ENCODE results near the gene TTC33. TPM values are rescaled to one million over a fixed set of nuclear protein-coding genes. Genes with fewer than 3 reads are reported as not detected.

TTC33 gene
- total RNA-seq, 1 donor from 2014 or later, result 18.5 TPM

GRCh38 chr5:40495237-40495635, 260.5 kb downstream of the TTC33 start:
- no peak overlapping the region for H3K4me3 Mint-ChIP-seq
- no peak for DNase-seq (ENCODE audit: low read depth, low spot score)
- H3K27ac Mint-ChIP-seq (ENCODE audit: unreplicated experiment), result no peak overlapping the region
- no peaks in the 10 kb centered on the region for H3K36me3 Mint-ChIP-seq (ENCODE audit: low read depth)
- H3K9me3 Mint-ChIP-seq, result no peaks in the 10 kb centered on the region
- no peaks in the 10 kb centered on the region for H3K4me1 Mint-ChIP-seq
- H3K27me3 Mint-ChIP-seq (ENCODE audit: low read depth), result no peaks in the 10 kb centered on the region
- TF ChIP-seq CTCF (conservative IDR thresholded peaks at IDR 0.05), result no peak

GRCh38 chr5:40494631-40495236, 261.0 kb downstream of the TTC33 start:
- no peaks in the 10 kb centered on the region for H3K27me3 Mint-ChIP-seq (ENCODE audit: low read depth)
- no peak for TF ChIP-seq CTCF (conservative IDR thresholded peaks at IDR 0.05)
- no peak overlapping the region for H3K27ac Mint-ChIP-seq (ENCODE audit: unreplicated experiment)
- no peaks in the 10 kb centered on the region for H3K36me3 Mint-ChIP-seq (ENCODE audit: low read depth)
- H3K4me1 Mint-ChIP-seq, result no peaks in the 10 kb centered on the region
- H3K4me3 Mint-ChIP-seq, result no peak overlapping the region
- H3K9me3 Mint-ChIP-seq, result no peaks in the 10 kb centered on the region
- DNase-seq (ENCODE audit: low read depth, low spot score), result no peak

GRCh38 chr5:40492056-40492455, 263.7 kb downstream of the TTC33 start:
- H3K27me3 Mint-ChIP-seq (ENCODE audit: low read depth), result no peaks in the 10 kb centered on the region
- H3K4me3 Mint-ChIP-seq, result no peak overlapping the region
- no peaks in the 10 kb centered on the region for H3K4me1 Mint-ChIP-seq
- no peaks in the 10 kb centered on the region for H3K36me3 Mint-ChIP-seq (ENCODE audit: low read depth)
- DNase-seq (ENCODE audit: low read depth, low spot score), result no peak
- H3K27ac Mint-ChIP-seq (ENCODE audit: unreplicated experiment), result no peak overlapping the region
- no peak for TF ChIP-seq CTCF (conservative IDR thresholded peaks at IDR 0.05)
- no peaks in the 10 kb centered on the region for H3K9me3 Mint-ChIP-seq

GRCh38 chr5:40491644-40492043, 264.1 kb downstream of the TTC33 start:
- Mint-ChIP-seq H3K4me3 (no peak overlapping the region), H3K36me3 (ENCODE audit: low read depth) (no peaks in the 10 kb centered on the region), H3K27ac (ENCODE audit: unreplicated experiment) (no peak overlapping the region), H3K9me3 (no peaks in the 10 kb centered on the region), H3K4me1 (no peaks in the 10 kb centered on the region), H3K27me3 (ENCODE audit: low read depth) (no peaks in the 10 kb centered on the region)
- no peak for DNase-seq (ENCODE audit: low read depth, low spot score)
- no peak for TF ChIP-seq CTCF (conservative IDR thresholded peaks at IDR 0.05)

- no peak overlapping the region for H3K4me3 Mint-ChIP-seq
- no peak for TF ChIP-seq CTCF (conservative IDR thresholded peaks at IDR 0.05)
- DNase-seq (ENCODE audit: low read depth, low spot score), result no peak
- H3K9me3 Mint-ChIP-seq, result no peaks in the 10 kb centered on the region
- no peaks in the 10 kb centered on the region for H3K36me3 Mint-ChIP-seq (ENCODE audit: low read depth)
- no peak overlapping the region for H3K27ac Mint-ChIP-seq (ENCODE audit: unreplicated experiment)
- H3K4me1 Mint-ChIP-seq, result no peaks in the 10 kb centered on the region
- no peaks in the 10 kb centered on the region for H3K27me3 Mint-ChIP-seq (ENCODE audit: low read depth)
Measured at GRCh38 chr5:40490464-40491111, 265.2 kb downstream of the TTC33 start.

Measured in neural crest cell (in vitro differentiated cells).